ENCODE measurements around the gene SNRNP25.
A peak's percentile ranks its signal among the peaks of the same experiment; 100 is the strongest.
"Not testable (repeated sequence)": the region's sequence is repeated elsewhere in the genome, so short reads cannot be mapped to it uniquely, and the experiment has no call there.

Gene SNRNP25

GRCh38 chr16:53346-54236 is at the start of gene SNRNP25, which contains the start of gene POLR3K:
TSS of gene SNRNP25 (plus strand) at chr16:53828. CDS start at chr16:54017, 189 bp downstream.
TSS of gene POLR3K (minus strand) at chr16:53608. CDS start at chr16:53586, 22 bp downstream.
- DNase-seq = peak; percentile 96

DNA sequence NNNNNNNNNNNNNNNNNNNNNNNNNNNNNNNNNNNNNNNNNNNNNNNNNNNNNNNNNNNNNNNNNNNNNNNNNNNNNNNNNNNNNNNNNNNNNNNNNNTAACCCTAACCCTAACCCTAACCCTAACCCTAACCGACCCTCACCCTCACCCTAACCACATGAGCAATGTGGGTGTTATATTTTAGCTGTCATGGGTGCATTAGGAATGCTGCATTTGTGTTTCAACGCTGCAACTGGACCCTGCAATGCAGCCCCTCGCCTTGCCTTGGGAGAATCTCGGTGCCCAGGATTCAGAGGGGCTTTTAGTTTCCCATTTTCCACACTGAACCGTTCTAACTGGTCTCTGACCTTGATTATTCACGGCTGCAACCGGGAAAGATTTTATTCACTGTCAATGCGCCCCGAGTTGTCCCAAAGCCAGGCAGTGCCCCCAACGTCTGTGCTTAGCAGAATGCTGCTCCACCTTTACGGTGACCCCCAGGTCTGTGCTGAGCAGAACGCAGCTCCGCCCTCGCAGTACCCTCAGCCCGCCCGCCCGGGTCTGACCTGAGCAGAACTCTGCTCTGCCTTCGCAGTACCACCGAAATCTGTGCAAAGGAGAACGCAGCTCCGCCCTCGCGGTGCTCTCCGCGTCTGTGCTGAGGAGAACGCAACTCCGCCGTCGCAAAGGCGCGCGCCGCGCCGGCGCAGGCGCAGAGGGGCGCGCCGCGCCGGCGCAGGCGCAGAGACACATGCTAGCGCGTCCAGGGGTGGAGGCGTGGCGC is 43.5 kb upstream of the SNRNP25 start:
- no peak for DNase-seq

DNA sequence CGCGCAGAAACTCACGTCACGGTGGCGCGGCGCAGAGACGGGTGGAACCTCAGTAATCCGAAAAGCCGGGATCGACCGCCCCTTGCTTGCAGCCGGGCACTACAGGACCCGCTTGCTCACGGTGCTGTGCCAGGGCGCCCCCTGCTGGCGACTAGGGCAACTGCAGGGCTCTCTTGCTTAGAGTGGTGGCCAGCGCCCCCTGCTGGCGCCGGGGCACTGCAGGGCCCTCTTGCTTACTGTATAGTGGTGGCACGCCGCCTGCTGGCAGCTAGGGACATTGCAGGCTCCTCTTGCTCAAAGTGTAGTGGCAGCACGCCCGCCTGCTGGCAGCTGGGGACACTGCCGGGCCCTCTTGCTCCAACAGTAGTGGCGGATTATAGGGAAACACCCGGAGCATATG is 42.9 kb upstream of the SNRNP25 start:
- peak; percentile 55 to 56 for DNase-seq

GRCh38 chr16:17062-17765 is 36.4 kb upstream of the SNRNP25 start:
- not testable (repeated sequence) for DNase-seq

- not testable (repeated sequence) for DNase-seq
These were observed 32.7 kb upstream of the SNRNP25 start for GRCh38 chr16:20886-21285.

- DNase-seq = not testable (repeated sequence)
These were observed 29.5 kb upstream of the SNRNP25 start for GRCh38 chr16:24151-24550.

- DNase-seq = not testable (repeated sequence)
These were observed 27.7 kb upstream of the SNRNP25 start for GRCh38 chr16:25926-26348.

- not testable (repeated sequence) for DNase-seq
These were observed 23.0 kb upstream of the SNRNP25 start for GRCh38 chr16:30627-31026.

GRCh38 chr16:33154-33876 is 20.3 kb upstream of the SNRNP25 start:
- not testable (repeated sequence) for DNase-seq

- DNase-seq = no peak
These were observed 19.6 kb upstream of the SNRNP25 start for GRCh38 chr16:33877-34647.

- DNase-seq = no peak
These were observed 19.0 kb upstream of the SNRNP25 start for GRCh38 chr16:34648-34987.

GRCh38 chr16:35011-35677 is 18.5 kb upstream of the SNRNP25 start:
- DNase-seq = peak; percentile 81 to 84

- DNase-seq = no peak
These were observed 17.8 kb upstream of the SNRNP25 start for GRCh38 chr16:35678-36305.

- no peak for DNase-seq
These were observed 17.2 kb upstream of the SNRNP25 start for GRCh38 chr16:36336-36984.

- DNase-seq = peak in 1 of 2 experiments; percentile 17
These were observed 16.1 kb upstream of the SNRNP25 start for GRCh38 chr16:37511-37910.

GRCh38 chr16:38206-38605 is 15.4 kb upstream of the SNRNP25 start:
- not testable (repeated sequence) for DNase-seq

- no peak for DNase-seq
These were observed 14.4 kb upstream of the SNRNP25 start for GRCh38 chr16:38941-39892.

GRCh38 chr16:41439-42068 is 12.1 kb upstream of the SNRNP25 start:
- no peak for DNase-seq
